ENCODE data around the gene COMTD1.

GRCh38 chr10:75283671-75284470 lies 48.1 kb upstream of the COMTD1 start:
- TF ChIP-seq CTCF (IDR thresholded peaks at IDR 0.05) (no peak), POLR2A (IDR thresholded peaks at IDR 0.05) (no peak)

Data from lower leg skin (tissue), 3 donors.